Skin epidermis (tissue), 12 donors: ENCODE data around the gene SH3GL1.

Source experiments
- H3K27ac ChIP-seq, 21 experiments: fragments of 200-600 bp; sonication (generic) in 11 of 21; one replicate each; pipeline ENCODE4 v1.5.0; 2020; ENCODE audit warnings: mild to moderate bottlenecking in 3 of 21, inconsistent platforms in 2 of 21, moderate library complexity in 2 of 21
- H3K4me3 ChIP-seq, 7 experiments: fragments of 200-600 bp; sonication (generic) in 2 of 7; one replicate each; pipeline ENCODE4 v1.5.0; 2020; ENCODE audit warnings: inconsistent platforms in 2 of 7, mild to moderate bottlenecking in 2 of 7, moderate library complexity in 1 of 7

Gene SH3GL1

GRCh38 chr19:4380254-4380727 is 20.1 kb downstream of the SH3GL1 start:
- H3K27ac ChIP-seq: peak overlapping the region in 20 of 21 experiments; percentile 38 to 92 (median 82)

GRCh38 chr19:4379383-4380253 is 20.7 kb downstream of the SH3GL1 start:
- Histone ChIP-seq H3K27ac (peak overlapping the region in 20 of 21 experiments; percentile 38 to 92 (median 84)), H3K4me3 (peak overlapping the region in 1 of 7 experiments; percentile 17)

More at GRCh38 chr19:4380254-4380727, 20.1 kb downstream of the SH3GL1 start:
- peak overlapping the region in 1 of 7 experiments; percentile 17 for H3K4me3 ChIP-seq

DNA sequence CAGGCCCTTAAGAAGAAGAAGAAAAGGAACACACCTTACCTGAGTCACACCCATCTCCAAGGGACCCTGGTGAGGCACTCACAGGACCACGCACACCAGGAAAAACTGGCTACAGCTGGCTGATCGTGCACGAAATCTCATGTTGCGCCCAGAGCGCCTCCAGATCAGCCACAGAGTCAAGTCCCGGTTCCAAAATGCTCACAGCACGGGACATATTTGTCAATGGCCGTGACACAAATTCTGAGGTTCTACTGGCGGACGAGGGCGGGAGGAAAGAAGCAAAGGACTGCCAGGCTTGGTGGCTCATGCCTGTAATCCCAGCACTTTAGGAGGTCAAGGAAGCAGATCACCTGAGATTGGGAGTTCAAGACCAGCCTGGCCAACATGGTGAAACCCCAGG is 21.5 kb downstream of the SH3GL1 start:
- H3K27ac ChIP-seq: peak overlapping the region in 20 of 21 experiments; percentile 13 to 92 (median 81)

DNA sequence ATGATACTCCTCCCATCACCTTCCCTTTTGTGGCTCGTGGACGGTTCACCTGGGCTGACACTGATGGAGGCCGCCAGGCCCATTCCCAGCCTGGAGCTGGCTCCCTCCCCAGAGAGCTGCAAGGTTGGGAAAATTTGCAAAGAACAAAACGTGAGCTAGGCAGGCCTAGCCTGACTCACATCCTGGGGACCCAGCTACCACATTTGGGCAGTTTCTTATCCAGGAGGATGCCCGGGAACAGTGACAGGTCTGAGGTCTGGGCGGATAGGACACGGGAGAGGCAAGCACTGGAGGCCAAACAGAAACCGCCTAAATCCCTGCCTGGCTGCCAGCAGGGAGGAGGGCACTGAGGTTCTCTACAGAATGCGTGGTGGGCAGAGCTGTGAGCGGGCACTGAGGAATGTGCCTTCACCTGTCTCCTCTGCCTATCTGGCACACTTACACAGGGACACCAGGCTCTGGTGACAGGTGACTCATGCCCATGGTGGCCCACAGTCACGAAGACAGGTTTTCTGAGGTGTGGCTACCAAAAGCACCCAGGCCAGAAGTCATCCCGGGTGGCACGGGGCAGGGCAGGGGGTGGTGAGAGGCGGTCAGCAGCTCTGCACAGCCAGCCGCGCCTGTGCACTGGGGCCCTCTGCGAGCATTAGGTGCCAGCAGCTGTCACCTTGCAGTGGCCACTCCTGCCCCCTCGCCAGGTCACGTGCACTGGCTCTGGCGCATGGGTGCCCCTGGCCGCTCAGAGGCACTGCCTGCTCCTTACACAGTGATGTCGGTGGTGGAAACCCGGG is 23.2 kb downstream of the SH3GL1 start:
- no peak overlapping the region for H3K4me3 ChIP-seq

More for the DNA sequence above, 21.5 kb downstream of the SH3GL1 start:
- no peak overlapping the region for H3K4me3 ChIP-seq

GRCh38 chr19:4376671-4376990 is 23.7 kb downstream of the SH3GL1 start:
- H3K4me3 ChIP-seq: no peak overlapping the region
- peak overlapping the region in 19 of 21 experiments; percentile 27 to 94 (median 86) for H3K27ac ChIP-seq

More for the DNA sequence above, 23.2 kb downstream of the SH3GL1 start:
- H3K27ac ChIP-seq: peak overlapping the region in 19 of 21 experiments; percentile 27 to 94 (median 86)

GRCh38 chr19:4376028-4376670 is 24.2 kb downstream of the SH3GL1 start:
- peak overlapping the region in 20 of 21 experiments; percentile 33 to 94 (median 84) for H3K27ac ChIP-seq
- H3K4me3 ChIP-seq: no peak overlapping the region

- no peak overlapping the region for H3K4me3 ChIP-seq
- peak overlapping the region in 20 of 21 experiments; percentile 58 to 95 (median 86) for H3K27ac ChIP-seq
Measured at GRCh38 chr19:4375164-4376027, 25.0 kb downstream of the SH3GL1 start.

DNA sequence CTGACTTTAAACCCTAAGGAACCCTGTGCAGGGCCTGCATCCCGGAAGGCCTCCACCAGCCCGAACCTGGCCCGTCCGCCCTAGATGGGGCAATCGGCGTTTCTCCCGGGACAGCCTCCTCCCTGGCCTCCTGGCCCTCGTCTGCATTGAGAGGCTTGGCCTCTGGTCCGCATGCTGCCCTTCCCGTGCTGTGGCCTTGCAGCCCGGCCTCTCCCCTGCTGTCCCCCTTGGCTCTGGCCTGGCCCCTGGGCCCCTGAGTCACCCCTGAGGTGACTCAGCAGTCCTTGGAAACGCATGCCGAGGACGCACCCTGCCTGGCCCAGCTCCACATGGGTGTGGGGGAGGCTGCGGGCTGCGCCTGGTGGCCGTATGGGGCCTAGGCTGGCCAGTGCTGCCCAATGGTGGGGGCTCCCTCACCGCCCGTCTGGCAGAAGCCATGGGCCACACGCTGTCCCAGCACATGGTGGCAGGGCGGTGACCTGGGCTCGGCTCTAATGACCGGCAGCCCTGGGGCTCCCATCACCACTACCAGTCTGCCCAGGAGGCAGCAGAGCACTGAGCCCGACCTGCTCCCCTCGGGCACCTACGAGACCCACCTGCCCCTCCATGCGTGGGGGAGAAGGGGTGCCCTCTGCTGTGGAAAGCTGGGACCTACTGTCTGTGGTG is 25.7 kb downstream of the SH3GL1 start:
- Histone ChIP-seq H3K27ac (peak overlapping the region; percentile 8 to 95 (median 86)), H3K4me3 (no peak overlapping the region)

DNA sequence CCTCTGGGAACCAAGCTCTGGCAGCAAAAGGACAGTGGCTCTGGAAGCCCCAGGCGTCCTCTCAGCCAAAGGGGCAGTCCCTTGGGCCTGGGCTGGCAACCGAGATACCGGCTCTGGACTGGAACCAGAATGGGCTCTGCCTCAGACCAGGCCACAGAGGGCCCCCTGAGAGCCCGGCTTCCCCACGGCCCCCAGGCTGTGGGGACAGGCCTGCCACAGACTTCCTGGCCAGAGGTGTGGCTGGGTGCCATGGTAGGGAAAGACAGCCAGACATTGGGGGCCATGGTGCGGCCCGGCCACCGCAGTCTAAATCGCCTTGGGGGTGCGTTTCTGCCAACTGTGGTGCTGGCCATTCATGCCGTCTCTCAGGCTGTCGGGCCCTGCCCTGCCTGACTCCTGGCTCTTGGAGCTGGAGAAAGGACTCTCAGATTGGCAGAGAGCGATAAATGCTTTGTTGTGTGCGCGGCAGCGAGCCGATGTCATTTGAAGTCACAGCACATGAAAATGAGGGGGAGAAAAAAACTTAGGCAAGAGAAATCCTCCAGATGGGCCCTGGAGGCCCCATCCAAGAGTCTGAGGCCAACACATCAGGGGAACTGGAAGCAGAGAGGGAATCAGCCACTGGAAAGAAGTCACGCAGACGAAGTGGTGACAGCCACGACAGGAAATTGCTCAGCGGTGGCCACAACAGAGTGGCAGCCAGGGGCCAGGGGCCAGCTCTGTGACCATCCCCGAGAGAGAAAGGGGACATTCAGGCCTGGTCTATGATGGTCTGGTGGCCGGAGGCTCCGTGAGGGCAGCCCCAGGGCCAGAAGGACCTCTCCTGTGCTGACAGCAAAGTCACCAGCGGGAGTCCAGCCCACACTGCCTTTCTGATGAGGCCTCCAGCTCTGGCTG is 26.5 kb downstream of the SH3GL1 start:
- H3K4me3 ChIP-seq: no peak overlapping the region
- H3K27ac ChIP-seq: peak overlapping the region; percentile 8 to 95 (median 86)

GRCh38 chr19:4373013-4373367 is 27.4 kb downstream of the SH3GL1 start:
- Histone ChIP-seq H3K27ac (peak overlapping the region in 18 of 21 experiments; percentile 74 to 95 (median 86)), H3K4me3 (no peak overlapping the region)

- H3K27ac ChIP-seq: peak overlapping the region in 17 of 21 experiments; percentile 8 to 95 (median 87)
- H3K4me3 ChIP-seq: no peak overlapping the region
Measured at GRCh38 chr19:4372165-4373012, 28.0 kb downstream of the SH3GL1 start.

GRCh38 chr19:4371247-4372164 is 28.8 kb downstream of the SH3GL1 start:
- peak overlapping the region in 15 of 21 experiments; percentile 76 to 95 (median 89) for H3K27ac ChIP-seq
- no peak overlapping the region for H3K4me3 ChIP-seq

GRCh38 chr19:4370418-4371041 is 29.8 kb downstream of the SH3GL1 start:
- peak overlapping the region in 4 of 7 experiments; percentile 2 to 30 (median 26) for H3K4me3 ChIP-seq

GRCh38 chr19:4369888-4370260 is 30.5 kb downstream of the SH3GL1 start:
- H3K4me3 ChIP-seq: peak overlapping the region; percentile 2 to 30 (median 25)

More at GRCh38 chr19:4370418-4371041, 29.8 kb downstream of the SH3GL1 start:
- H3K27ac ChIP-seq: peak overlapping the region in 20 of 21 experiments; percentile 74 to 95 (median 87)

More at GRCh38 chr19:4369888-4370260, 30.5 kb downstream of the SH3GL1 start:
- peak overlapping the region in 20 of 21 experiments; percentile 74 to 95 (median 87) for H3K27ac ChIP-seq
